Dendritic cell treated with granulocyte-macrophage colony-stimulating factor and Interleukin-4, amounts not matched to agents 40 ng/mL and 50 ng/mL, for 4 days (primary cell): ENCODE results near the gene CCDC12.

Source experiments
- H3K27ac Mint-ChIP-seq: one replicate; pipeline ENCODE4 v1.8.0; 2022; ENCODE audit warnings: mild to moderate bottlenecking, mixed read lengths
- H3K27me3 Mint-ChIP-seq: one replicate; pipeline ENCODE4 v1.8.0; 2022; ENCODE audit warnings: mild to moderate bottlenecking, mixed read lengths
- H3K36me3 Mint-ChIP-seq: one replicate; pipeline ENCODE4 v1.8.0; 2022; ENCODE audit warnings: low read depth, mixed read lengths
- H3K4me1 Mint-ChIP-seq: one replicate; pipeline ENCODE4 v1.8.0; 2022; ENCODE audit warnings: low read depth, mixed read lengths
- H3K4me3 Mint-ChIP-seq: one replicate; pipeline ENCODE4 v1.8.0; 2022; ENCODE audit warnings: mild to moderate bottlenecking, moderate library complexity, mixed read lengths
- H3K9me3 Mint-ChIP-seq: one replicate; pipeline ENCODE4 v1.8.0; 2022; ENCODE audit warnings: mixed read lengths
- intact Hi-C: fragments of 100-400 bp; cut with micrococcal nuclease; formaldehyde crosslinking; loops from one replicate; pipeline ENCODE4 v1.15.0; 2022

Gene CCDC12

GRCh38 chr3:46902188-46902631 lies 74.3 kb downstream of the CCDC12 start:
- Mint-ChIP-seq H3K36me3 (no peaks in the 10 kb centered on the region), H3K27ac (no peak overlapping the region), H3K4me3 (no peak overlapping the region), H3K27me3 (peaks cover 34% of the 10 kb centered on the region), H3K4me1 (peaks cover 19% of the 10 kb centered on the region), H3K9me3 (no peaks in the 10 kb centered on the region)
- intact Hi-C loops = no loop called here

GRCh38 chr3:46901591-46902187 lies 74.9 kb downstream of the CCDC12 start:
- Mint-ChIP-seq H3K27me3 (peaks cover 40% of the 10 kb centered on the region), H3K4me3 (no peak overlapping the region), H3K36me3 (no peaks in the 10 kb centered on the region), H3K9me3 (no peaks in the 10 kb centered on the region), H3K4me1 (peaks cover 19% of the 10 kb centered on the region), H3K27ac (no peak overlapping the region)
- intact Hi-C loops = no loop called here

- H3K36me3 Mint-ChIP-seq = no peaks in the 10 kb centered on the region
- no peaks in the 10 kb centered on the region for H3K9me3 Mint-ChIP-seq
- peaks cover 19% of the 10 kb centered on the region for H3K4me1 Mint-ChIP-seq
- H3K27me3 Mint-ChIP-seq = peaks cover 46% of the 10 kb centered on the region
- intact Hi-C loops = no loop called here
- H3K27ac Mint-ChIP-seq = no peak overlapping the region
- H3K4me3 Mint-ChIP-seq = no peak overlapping the region
Observed at GRCh38 chr3:46901061-46901460, 75.5 kb downstream of the CCDC12 start.

- H3K4me1 Mint-ChIP-seq = peaks cover 19% of the 10 kb centered on the region
- no peak overlapping the region for H3K4me3 Mint-ChIP-seq
- H3K27ac Mint-ChIP-seq = no peak overlapping the region
- intact Hi-C loops = no loop called here
- peaks cover 50% of the 10 kb centered on the region for H3K27me3 Mint-ChIP-seq
- H3K36me3 Mint-ChIP-seq = no peaks in the 10 kb centered on the region
- no peaks in the 10 kb centered on the region for H3K9me3 Mint-ChIP-seq
Observed at GRCh38 chr3:46900356-46900755, 76.2 kb downstream of the CCDC12 start.

GRCh38 chr3:46900007-46900292 lies 76.6 kb downstream of the CCDC12 start:
- intact Hi-C loops = no loop called here
- no peak overlapping the region for H3K27ac Mint-ChIP-seq
- no peak overlapping the region for H3K4me3 Mint-ChIP-seq
- peaks cover 19% of the 10 kb centered on the region for H3K4me1 Mint-ChIP-seq
- H3K9me3 Mint-ChIP-seq = no peaks in the 10 kb centered on the region
- H3K36me3 Mint-ChIP-seq = no peaks in the 10 kb centered on the region
- H3K27me3 Mint-ChIP-seq = peaks cover 53% of the 10 kb centered on the region

- Mint-ChIP-seq H3K27ac (no peak overlapping the region), H3K4me1 (peaks cover 19% of the 10 kb centered on the region), H3K9me3 (no peaks in the 10 kb centered on the region), H3K4me3 (no peak overlapping the region), H3K27me3 (peaks cover 56% of the 10 kb centered on the region), H3K36me3 (no peaks in the 10 kb centered on the region)
- intact Hi-C loops = no loop called here
Observed at GRCh38 chr3:46899151-46900006, 77.2 kb downstream of the CCDC12 start.

GRCh38 chr3:46898321-46899150 lies 78.0 kb downstream of the CCDC12 start:
- Mint-ChIP-seq H3K9me3 (no peaks in the 10 kb centered on the region), H3K27me3 (peaks cover 62% of the 10 kb centered on the region), H3K27ac (no peak overlapping the region), H3K4me3 (no peak overlapping the region), H3K4me1 (peaks cover 20% of the 10 kb centered on the region), H3K36me3 (no peaks in the 10 kb centered on the region)
- intact Hi-C loops = no loop called here

- no peak overlapping the region for H3K4me3 Mint-ChIP-seq
- intact Hi-C loops = no loop called here
- no peaks in the 10 kb centered on the region for H3K36me3 Mint-ChIP-seq
- H3K27me3 Mint-ChIP-seq = peaks cover 69% of the 10 kb centered on the region
- H3K4me1 Mint-ChIP-seq = peaks cover 18% of the 10 kb centered on the region
- no peak overlapping the region for H3K27ac Mint-ChIP-seq
- no peaks in the 10 kb centered on the region for H3K9me3 Mint-ChIP-seq
Observed at GRCh38 chr3:46897829-46898320, 78.7 kb downstream of the CCDC12 start.

- peaks cover 27% of the 10 kb centered on the region for H3K4me1 Mint-ChIP-seq
- H3K4me3 Mint-ChIP-seq = no peak overlapping the region
- H3K27me3 Mint-ChIP-seq = peaks cover 74% of the 10 kb centered on the region
- intact Hi-C loops = no loop called here
- no peaks in the 10 kb centered on the region for H3K36me3 Mint-ChIP-seq
- no peaks in the 10 kb centered on the region for H3K9me3 Mint-ChIP-seq
- H3K27ac Mint-ChIP-seq = no peak overlapping the region
Observed at GRCh38 chr3:46897031-46897430, 79.5 kb downstream of the CCDC12 start.

GRCh38 chr3:46896386-46896785 lies 80.2 kb downstream of the CCDC12 start:
- Mint-ChIP-seq H3K27me3 (peaks cover 80% of the 10 kb centered on the region), H3K4me3 (no peak overlapping the region), H3K36me3 (no peaks in the 10 kb centered on the region), H3K4me1 (peaks cover 33% of the 10 kb centered on the region), H3K9me3 (no peaks in the 10 kb centered on the region), H3K27ac (no peak overlapping the region)
- intact Hi-C loops = no loop called here

- intact Hi-C loops = loop anchor here (1.0 to 2.0 kb wide), 2 partner anchors 29 to 190 kb away; no protein-coding TSS in a partner anchor
- Mint-ChIP-seq H3K9me3 (no peaks in the 10 kb centered on the region), H3K4me1 (peaks cover 36% of the 10 kb centered on the region), H3K36me3 (no peaks in the 10 kb centered on the region), H3K4me3 (no peak overlapping the region), H3K27me3 (peaks cover 86% of the 10 kb centered on the region), H3K27ac (no peak overlapping the region)
Observed at GRCh38 chr3:46895761-46896160, 80.8 kb downstream of the CCDC12 start.

- Mint-ChIP-seq H3K36me3 (no peaks in the 10 kb centered on the region), H3K27me3 (peaks cover 85% of the 10 kb centered on the region), H3K27ac (no peak overlapping the region), H3K4me3 (no peak overlapping the region), H3K4me1 (peaks cover 36% of the 10 kb centered on the region), H3K9me3 (no peaks in the 10 kb centered on the region)
- intact Hi-C loops = loop anchor here (1.0 to 2.0 kb wide), 2 partner anchors 28 to 190 kb away; no protein-coding TSS in a partner anchor
Observed at GRCh38 chr3:46895204-46895660, 81.3 kb downstream of the CCDC12 start.

- intact Hi-C loops = loop anchor here (2.0 kb wide), 1 partner anchor 27 kb away; no protein-coding TSS in a partner anchor
- Mint-ChIP-seq H3K4me1 (peaks cover 36% of the 10 kb centered on the region), H3K9me3 (no peaks in the 10 kb centered on the region), H3K27ac (no peak overlapping the region), H3K36me3 (no peaks in the 10 kb centered on the region), H3K4me3 (no peak overlapping the region), H3K27me3 (peaks cover 86% of the 10 kb centered on the region)
Observed at GRCh38 chr3:46894256-46894655, 82.3 kb downstream of the CCDC12 start.
